Activated T-helper 2 cell treated with anti-CD3 and anti-CD28 coated beads, Interferon-gamma antibody, Interleukin-2, Interleukin-4, amounts not matched to agents 10 μg/mL and 5 μg/mL and 100 μg/mL, durations not matched to agents 14 hours and 24 hours and 36 hours (primary cell): ENCODE measurements around the gene TRPM5. TPM values are rescaled to one million over a fixed set of nuclear protein-coding genes. Genes with fewer than 3 reads are reported as not detected.

Experiments used
- DNase-seq: peaks from one replicate; pipeline ENCODE4 v3.0.0; 2021; ENCODE audit warnings: low spot score
- H3K27ac Mint-ChIP-seq: one replicate; pipeline ENCODE4 v1.8.0; 2021; ENCODE audit warnings: mixed read lengths
- H3K27me3 Mint-ChIP-seq: one replicate; pipeline ENCODE4 v1.8.0; 2021; ENCODE audit warnings: low read depth, mixed read lengths
- H3K36me3 Mint-ChIP-seq: one replicate; pipeline ENCODE4 v1.8.0; 2021; ENCODE audit warnings: low read depth, mixed read lengths
- H3K4me1 Mint-ChIP-seq: one replicate; pipeline ENCODE4 v1.8.0; 2021; ENCODE audit warnings: low read depth, mixed read lengths
- H3K4me3 Mint-ChIP-seq: one replicate; pipeline ENCODE4 v1.8.0; 2021; ENCODE audit warnings: low read depth, mild to moderate bottlenecking, moderate library complexity, mixed read lengths
- H3K9me3 Mint-ChIP-seq: one replicate; pipeline ENCODE4 v1.8.0; 2021; ENCODE audit warnings: mixed read lengths
- intact Hi-C: fragments of 100-400 bp; cut with micrococcal nuclease; formaldehyde crosslinking; loops from one replicate; pipeline ENCODE4 v1.15.1; 2023
- total RNA-seq: library from RNA; stranded (reverse); gene quantifications from 2 replicates; pipeline ENCODE4 v1.2.3, GENCODE V29; 2022

TRPM5 gene
- total RNA-seq, 1 donor from 2014 or later = not detected

DNA sequence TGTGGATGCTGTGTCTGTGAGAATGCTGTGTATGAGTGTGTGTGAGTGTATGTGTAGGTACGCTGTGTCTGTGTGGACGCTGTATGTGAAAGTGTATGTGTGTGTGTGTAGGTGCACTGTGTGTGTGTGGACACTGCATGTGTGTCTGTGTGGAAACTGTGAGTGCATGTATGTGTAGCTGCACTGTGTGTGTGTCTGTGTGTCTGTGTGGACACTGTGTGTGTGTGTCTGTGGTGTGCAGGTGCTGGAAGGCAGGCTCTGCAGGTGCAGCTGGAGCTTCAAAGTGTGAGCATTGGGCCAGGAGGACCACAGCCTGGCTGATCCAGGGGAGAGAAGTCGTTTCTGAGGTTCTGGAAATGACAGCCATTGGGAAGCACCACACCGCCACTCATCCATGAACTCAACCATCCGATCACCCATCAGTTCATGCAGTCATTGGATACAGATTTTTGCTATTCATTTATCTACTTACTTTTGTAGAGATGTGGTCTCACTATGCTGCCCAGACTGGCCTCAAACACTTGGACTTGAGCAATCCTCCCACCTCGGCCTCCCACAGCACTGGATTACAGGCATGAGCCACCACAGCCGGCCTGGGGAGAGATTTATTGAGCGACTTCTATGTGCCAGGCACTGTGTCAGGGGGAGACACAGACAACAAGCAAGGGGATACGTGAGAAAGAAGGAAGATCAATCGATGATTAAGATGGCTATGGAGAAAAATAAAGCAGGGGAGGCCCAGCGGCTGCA lies 9.6 kb downstream of the TRPM5 start:
- H3K9me3 Mint-ChIP-seq = no peaks in the 10 kb centered on the region
- no peak for DNase-seq
- H3K27ac Mint-ChIP-seq = no peak overlapping the region
- H3K27me3 Mint-ChIP-seq = peaks cover 8% of the 10 kb centered on the region
- intact Hi-C loops = no loop called here
- H3K4me3 Mint-ChIP-seq = no peak overlapping the region
- H3K4me1 Mint-ChIP-seq = no peaks in the 10 kb centered on the region
- no peaks in the 10 kb centered on the region for H3K36me3 Mint-ChIP-seq

DNA sequence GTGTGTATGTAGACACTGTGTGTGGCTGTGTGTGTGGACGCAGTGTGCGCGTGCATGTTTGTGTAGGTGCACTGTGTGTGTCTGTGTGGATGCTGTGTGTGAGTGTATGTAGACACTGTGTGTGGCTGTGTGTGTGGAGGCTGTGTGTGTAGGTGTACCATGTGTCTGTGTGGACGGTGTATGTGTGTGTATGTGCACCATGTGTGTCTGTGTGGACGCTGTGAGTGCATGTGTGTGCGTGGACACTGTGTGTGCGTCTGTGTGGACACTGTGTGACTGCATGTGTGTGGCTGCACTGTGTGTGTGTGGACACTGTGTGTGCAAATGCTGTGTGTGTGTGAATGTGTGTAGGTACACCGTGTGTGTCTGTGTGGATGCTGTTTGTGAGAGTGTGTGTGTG lies 10.3 kb downstream of the TRPM5 start:
- DNase-seq = no peak
- Mint-ChIP-seq H3K27me3 (peaks cover 5% of the 10 kb centered on the region), H3K4me3 (no peak overlapping the region), H3K36me3 (no peaks in the 10 kb centered on the region), H3K9me3 (no peaks in the 10 kb centered on the region), H3K4me1 (no peaks in the 10 kb centered on the region), H3K27ac (no peak overlapping the region)
- intact Hi-C loops = no loop called here

DNA sequence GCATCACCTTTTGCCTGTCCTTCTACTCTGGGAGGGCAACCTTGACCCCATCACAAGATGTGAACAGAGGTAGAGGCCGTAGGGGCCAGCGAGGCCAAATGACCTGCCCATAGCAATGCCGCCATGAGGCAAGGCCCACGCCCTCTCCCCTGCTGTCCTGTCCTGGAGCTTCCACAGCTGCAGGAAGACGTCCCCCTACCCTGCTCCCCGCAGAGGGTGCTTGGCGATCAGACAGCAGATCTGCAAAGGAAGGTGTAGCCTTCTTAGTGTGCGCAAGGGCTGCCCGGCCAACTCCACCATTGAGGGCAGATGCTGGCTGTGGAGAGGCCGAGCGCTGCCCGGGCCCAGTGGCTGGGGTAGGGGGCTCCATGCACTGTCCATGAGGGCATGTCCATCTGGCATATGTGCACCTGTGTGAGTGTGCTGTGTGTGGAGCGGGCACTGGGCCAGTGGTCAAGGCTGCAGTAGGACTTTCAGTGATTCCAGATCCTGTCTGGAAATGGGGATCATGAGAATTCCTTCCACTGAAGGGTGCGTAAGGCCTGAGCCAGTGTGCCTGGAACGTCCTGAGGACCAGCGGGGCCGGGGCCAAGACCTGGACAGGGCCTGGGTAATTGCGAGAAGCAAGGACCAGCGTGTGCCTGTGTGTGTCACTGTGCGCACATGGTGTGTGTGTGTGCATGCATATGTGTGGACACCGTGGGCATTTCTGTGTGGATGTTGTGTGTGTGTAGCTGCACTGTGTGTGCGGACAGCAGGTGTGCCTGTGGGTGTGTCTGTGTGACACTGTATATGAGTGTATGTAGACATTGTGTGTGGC lies 11.0 kb downstream of the TRPM5 start:
- Mint-ChIP-seq H3K4me1 (no peaks in the 10 kb centered on the region), H3K36me3 (no peaks in the 10 kb centered on the region), H3K27me3 (no peaks in the 10 kb centered on the region), H3K4me3 (no peak overlapping the region), H3K9me3 (no peaks in the 10 kb centered on the region), H3K27ac (no peak overlapping the region)
- DNase-seq = no peak
- intact Hi-C loops = no loop called here

DNA sequence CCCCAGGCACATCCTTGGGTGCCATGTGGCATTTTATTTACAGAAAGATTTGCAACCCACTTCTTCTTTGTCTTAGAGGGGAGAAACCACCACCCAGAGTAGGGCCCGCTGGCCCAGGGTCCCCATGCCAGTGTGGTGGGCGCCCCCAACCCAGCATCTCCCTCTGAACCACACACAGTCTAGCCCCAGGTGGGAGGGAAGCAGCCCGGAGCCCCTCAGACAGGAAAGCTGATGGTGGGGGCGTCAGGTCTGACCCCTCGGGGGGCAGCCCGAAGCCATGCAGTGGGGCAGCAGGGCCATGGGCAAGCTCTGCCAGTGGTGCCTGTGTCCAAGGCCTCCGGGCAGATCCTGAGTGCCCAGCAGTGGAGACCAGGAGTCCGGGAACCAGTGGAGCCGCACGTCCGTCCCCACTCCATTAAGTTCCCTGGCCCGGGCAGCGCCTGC lies 11.7 kb downstream of the TRPM5 start:
- intact Hi-C loops = no loop called here

DNA sequence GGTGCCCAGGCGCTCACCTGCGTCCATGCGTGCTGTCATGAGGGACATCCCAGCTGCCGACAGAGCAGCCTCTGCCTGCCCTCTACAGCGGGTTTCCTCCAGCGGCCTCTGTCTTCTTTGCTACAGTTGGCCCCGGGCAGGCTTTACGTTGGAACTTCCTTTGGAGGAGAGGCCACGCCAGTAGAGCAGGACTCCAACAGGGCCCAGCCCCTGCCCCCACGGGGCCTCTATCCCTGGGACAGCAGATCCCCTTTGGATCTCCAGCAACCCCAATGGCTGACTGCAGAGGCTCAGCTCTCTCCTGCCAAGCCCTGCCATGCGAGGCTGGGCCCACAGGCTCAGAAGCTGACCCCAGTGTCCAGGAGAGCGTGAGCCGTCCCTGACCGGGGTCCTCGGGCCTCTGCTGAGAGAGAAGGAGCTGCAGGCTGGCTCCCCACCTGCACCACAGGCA lies 12.1 kb downstream of the TRPM5 start:
- no peaks in the 10 kb centered on the region for H3K27me3 Mint-ChIP-seq
- no peaks in the 10 kb centered on the region for H3K36me3 Mint-ChIP-seq
- intact Hi-C loops = no loop called here
- no peak overlapping the region for H3K27ac Mint-ChIP-seq
- H3K4me3 Mint-ChIP-seq = no peak overlapping the region
- no peaks in the 10 kb centered on the region for H3K9me3 Mint-ChIP-seq
- no peaks in the 10 kb centered on the region for H3K4me1 Mint-ChIP-seq
- DNase-seq = no peak

More for the DNA sequence above, 11.7 kb downstream of the TRPM5 start:
- Mint-ChIP-seq H3K9me3 (no peaks in the 10 kb centered on the region), H3K27me3 (no peaks in the 10 kb centered on the region), H3K4me1 (no peaks in the 10 kb centered on the region), H3K4me3 (no peak overlapping the region), H3K36me3 (no peaks in the 10 kb centered on the region), H3K27ac (no peak overlapping the region)
- no peak for DNase-seq

DNA sequence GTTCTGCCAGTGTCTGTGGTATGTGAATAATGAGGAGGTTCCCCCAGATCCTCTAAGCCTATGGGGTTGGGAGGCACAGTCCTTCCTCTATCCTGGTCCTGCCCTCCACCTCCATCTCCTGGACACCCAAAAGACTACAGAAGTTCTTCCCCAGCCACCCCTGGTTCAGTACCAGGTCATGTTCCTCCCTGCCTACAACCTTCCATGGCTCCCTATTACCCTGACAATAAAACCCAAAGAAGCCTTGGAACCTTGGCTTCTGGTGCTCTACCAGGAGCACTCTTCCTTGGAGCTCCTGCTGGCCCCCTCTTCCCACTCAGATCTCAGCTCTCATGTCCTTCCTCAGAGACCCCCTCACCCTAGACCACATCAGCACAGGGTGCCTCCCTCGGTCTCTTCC lies 12.9 kb downstream of the TRPM5 start:
- intact Hi-C loops = no loop called here
- no peaks in the 10 kb centered on the region for H3K27me3 Mint-ChIP-seq
- no peaks in the 10 kb centered on the region for H3K9me3 Mint-ChIP-seq
- no peak for DNase-seq
- H3K36me3 Mint-ChIP-seq = no peaks in the 10 kb centered on the region
- no peak overlapping the region for H3K27ac Mint-ChIP-seq
- H3K4me3 Mint-ChIP-seq = no peak overlapping the region
- H3K4me1 Mint-ChIP-seq = no peaks in the 10 kb centered on the region

DNA sequence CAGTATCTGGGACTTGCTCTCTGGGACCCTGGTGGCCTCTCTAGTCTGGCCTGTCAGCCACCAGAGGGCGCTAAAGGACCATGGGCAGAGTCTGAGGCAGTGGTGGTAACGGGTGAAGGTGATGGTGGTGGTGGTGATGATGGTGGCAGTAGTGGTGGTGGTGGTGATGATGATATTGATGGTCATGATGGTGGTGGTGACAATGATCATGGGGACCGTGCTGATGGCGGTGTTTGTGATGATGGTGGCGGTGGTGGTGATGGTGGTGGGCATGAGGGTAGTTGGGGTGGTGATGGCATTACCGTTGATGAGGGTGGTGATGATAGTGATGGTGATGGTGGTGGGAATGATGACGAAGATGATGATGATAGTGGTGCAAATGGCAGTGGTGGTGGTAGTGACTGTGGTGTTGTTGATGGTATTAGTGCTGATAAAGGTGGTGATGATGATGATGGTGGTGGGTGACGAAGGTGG lies 16.0 kb downstream of the TRPM5 start:
- Mint-ChIP-seq H3K9me3 (no peaks in the 10 kb centered on the region), H3K4me3 (no peak overlapping the region)

DNA sequence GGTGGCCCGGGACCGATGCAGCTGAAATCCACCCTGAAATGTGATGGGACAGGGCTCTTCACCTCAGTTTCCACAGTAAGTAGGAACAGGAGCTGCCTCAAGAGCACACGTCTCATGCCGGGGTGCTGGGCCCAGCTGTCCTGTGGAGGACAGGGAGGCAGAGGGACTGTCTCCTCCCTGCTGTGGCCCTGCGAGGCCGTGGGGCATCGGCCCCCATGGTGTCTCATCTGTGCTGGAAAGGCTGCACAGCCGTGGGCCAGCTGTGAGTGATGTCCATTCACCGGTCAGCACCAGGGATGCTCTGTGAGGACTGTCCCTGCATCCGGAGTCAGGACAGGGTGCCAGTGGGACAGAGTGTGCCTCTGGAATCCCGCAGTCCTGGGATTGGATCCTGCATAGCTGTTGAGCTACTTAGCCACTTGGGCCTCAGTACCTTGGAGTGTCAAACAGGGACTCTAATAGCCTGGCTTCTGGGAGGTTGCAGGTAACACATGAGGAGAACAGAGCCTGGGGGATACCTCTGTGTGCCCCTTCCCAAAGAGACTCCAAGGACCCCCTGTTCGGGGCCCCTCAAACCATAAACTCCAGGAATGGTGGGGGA lies 16.5 kb downstream of the TRPM5 start:
- Mint-ChIP-seq H3K27ac (no peak overlapping the region), H3K36me3 (no peaks in the 10 kb centered on the region), H3K9me3 (no peaks in the 10 kb centered on the region), H3K4me3 (no peak overlapping the region), H3K27me3 (no peaks in the 10 kb centered on the region), H3K4me1 (no peaks in the 10 kb centered on the region)
- DNase-seq = no peak
- intact Hi-C loops = loop anchor here (5.0 kb wide), 1 partner anchor 459 kb away; the partner anchor contains the start of gene CDKN1C

More for the DNA sequence above, 16.0 kb downstream of the TRPM5 start:
- Mint-ChIP-seq H3K4me1 (no peaks in the 10 kb centered on the region), H3K27ac (no peak overlapping the region), H3K27me3 (no peaks in the 10 kb centered on the region), H3K36me3 (no peaks in the 10 kb centered on the region)
- intact Hi-C loops = loop anchor here (5.0 kb wide), 1 partner anchor 459 kb away; the partner anchor contains the start of gene CDKN1C
- peak; percentile 62 for DNase-seq

DNA sequence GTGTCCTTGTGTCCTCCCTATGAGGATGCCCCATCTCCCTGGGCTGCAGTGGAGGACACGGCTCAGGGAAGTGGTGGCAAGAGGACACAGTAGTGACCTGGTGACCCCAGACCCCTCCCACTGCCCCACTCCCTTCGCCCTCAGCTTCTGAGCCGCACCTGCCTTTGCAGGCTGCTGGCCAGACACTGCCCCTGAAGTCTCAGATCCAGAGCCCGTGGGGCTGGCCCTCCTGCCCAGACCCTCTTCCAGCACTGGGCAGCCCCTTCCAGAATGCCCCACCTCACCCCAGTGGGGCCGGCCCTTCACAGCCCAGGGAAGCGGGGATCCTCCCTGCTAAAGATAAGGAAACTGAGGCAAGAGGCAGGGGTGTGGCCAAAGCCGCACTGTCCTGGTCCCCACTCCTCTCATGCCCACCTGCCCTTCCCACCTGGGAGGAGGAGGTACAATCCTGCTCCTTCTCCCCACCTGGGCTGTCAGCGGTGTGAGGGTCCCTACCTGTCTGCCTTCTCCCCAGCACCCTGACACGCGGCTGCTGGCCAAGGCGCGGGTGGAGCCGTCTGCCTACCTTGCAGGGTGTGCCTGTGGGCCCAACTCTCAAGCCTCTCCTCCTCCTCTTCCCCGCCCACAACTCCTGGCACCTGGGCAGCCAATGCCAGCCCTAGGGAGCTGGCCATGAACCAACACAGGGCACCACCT lies 17.3 kb downstream of the TRPM5 start:
- no peak for DNase-seq
- Mint-ChIP-seq H3K27ac (no peak overlapping the region), H3K27me3 (no peaks in the 10 kb centered on the region), H3K4me1 (no peaks in the 10 kb centered on the region), H3K36me3 (no peaks in the 10 kb centered on the region), H3K9me3 (no peaks in the 10 kb centered on the region), H3K4me3 (no peak overlapping the region)
- intact Hi-C loops = loop anchor here (5.0 kb wide), 1 partner anchor 460 kb away; the partner anchor contains the start of gene CDKN1C

DNA sequence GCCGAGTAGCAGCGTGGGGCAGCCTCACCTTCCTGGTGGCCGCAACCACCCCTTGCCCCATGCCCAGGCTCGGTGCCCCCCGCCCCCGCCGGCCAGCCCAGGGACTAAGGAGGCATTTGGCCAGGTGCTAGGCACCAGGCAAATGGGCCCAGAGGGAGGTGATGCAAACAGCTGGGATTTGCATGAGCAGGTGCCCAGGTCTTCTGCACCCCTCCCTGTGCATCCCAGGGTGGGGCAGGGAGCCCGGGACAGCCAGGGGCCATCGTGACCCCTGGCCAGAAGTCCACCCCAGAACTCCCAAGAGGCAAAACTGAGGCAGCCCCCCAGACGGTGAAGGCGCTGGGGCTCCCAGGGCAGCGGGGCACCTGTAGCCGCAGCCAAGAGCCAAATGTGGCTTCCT lies 18.1 kb downstream of the TRPM5 start:
- Mint-ChIP-seq H3K36me3 (no peaks in the 10 kb centered on the region), H3K27me3 (no peaks in the 10 kb centered on the region)
- intact Hi-C loops = loop anchor here (5.0 kb wide), 1 partner anchor 461 kb away; the partner anchor contains the start of gene CDKN1C

DNA sequence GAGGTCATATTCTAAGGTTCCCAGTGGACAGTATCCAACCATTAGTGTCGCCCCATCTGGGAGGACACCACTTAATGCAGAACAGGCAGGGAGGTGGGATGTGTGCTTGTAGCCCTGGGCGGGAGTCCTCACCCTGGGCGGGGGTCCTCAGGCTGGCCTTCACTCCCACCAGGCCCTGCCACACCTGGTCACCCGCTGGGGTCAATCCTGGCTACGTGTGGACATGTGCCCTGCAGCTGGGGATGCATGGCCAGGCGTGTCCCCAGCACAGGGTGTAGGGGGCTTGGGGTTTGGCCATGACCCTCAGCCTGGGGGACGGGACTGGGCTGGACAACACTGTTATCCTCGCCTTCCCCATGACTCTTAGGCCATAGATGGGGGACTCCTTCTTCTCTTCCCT lies 18.8 kb downstream of the TRPM5 start:
- Mint-ChIP-seq H3K9me3 (no peaks in the 10 kb centered on the region), H3K4me1 (no peaks in the 10 kb centered on the region), H3K27ac (no peak overlapping the region), H3K4me3 (no peak overlapping the region), H3K27me3 (no peaks in the 10 kb centered on the region), H3K36me3 (no peaks in the 10 kb centered on the region)
- intact Hi-C loops = loop anchor here (5.0 kb wide), 1 partner anchor 462 kb away; the partner anchor contains the start of gene CDKN1C
- no peak for DNase-seq

More for the DNA sequence above, 18.1 kb downstream of the TRPM5 start:
- no peaks in the 10 kb centered on the region for H3K9me3 Mint-ChIP-seq
- DNase-seq = no peak
- no peaks in the 10 kb centered on the region for H3K4me1 Mint-ChIP-seq
- H3K27ac Mint-ChIP-seq = no peak overlapping the region
- H3K4me3 Mint-ChIP-seq = no peak overlapping the region
